Fibroblast of lung (primary cell): Measurements from ENCODE around the gene ADAMTS17.

ENCODE experiments used
- EZH2 ChIP-seq: IDR thresholded peaks from 2 replicates; pipeline ENCODE4 v1.5.1; 2012; ENCODE audit warnings: low read length, control low read depth, mild to moderate bottlenecking; ENCODE audit errors: missing control alignments
- TF ChIP-seq, protein P1 (sequence below), 2 donors: IDR thresholded peaks in 1 of 2; conservative IDR thresholded peaks in 1 of 2; 1 replicate in 1 of 2; 2 replicates in 1 of 2; pipeline ENCODE4 v1.5.1; 2011 to 2012; ENCODE audit warnings: low read length in 2 of 2, control low read depth in 1 of 2, inconsistent platforms in 1 of 2, low read depth in 1 of 2, mild to moderate bottlenecking in 1 of 2

DNA sequence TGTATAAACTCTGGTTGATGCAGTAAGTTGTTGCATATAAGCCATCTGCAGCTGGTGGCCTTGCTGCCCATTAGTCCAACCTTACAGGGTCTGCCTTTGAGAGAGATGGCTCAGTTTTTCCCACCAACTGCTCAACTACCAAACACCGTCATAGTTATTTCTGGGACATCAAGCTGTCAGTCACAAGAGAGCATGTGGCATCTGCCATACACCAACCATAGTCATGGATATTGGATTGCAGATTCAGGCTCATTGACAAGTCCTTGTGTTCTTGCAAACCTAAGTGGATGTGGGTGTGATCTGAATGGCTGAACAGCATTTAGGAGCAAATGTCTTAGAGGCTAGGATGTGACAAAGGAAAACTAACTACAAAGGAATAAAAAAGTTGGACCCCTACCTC is 137.6 kb downstream of the ADAMTS17 start:
- TF ChIP-seq, protein P1, sequence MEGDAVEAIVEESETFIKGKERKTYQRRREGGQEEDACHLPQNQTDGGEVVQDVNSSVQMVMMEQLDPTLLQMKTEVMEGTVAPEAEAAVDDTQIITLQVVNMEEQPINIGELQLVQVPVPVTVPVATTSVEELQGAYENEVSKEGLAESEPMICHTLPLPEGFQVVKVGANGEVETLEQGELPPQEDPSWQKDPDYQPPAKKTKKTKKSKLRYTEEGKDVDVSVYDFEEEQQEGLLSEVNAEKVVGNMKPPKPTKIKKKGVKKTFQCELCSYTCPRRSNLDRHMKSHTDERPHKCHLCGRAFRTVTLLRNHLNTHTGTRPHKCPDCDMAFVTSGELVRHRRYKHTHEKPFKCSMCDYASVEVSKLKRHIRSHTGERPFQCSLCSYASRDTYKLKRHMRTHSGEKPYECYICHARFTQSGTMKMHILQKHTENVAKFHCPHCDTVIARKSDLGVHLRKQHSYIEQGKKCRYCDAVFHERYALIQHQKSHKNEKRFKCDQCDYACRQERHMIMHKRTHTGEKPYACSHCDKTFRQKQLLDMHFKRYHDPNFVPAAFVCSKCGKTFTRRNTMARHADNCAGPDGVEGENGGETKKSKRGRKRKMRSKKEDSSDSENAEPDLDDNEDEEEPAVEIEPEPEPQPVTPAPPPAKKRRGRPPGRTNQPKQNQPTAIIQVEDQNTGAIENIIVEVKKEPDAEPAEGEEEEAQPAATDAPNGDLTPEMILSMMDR (conservative IDR thresholded peaks at IDR 0.05 in 1 of 2, IDR thresholded peaks at IDR 0.05 in 1 of 2; ENCODE audit: low read depth in 1 of 2, low read length in 2 of 2), result no peak
- no peak for TF ChIP-seq EZH2
